ENCODE data around the gene LPIN1. TPM values are rescaled to one million over a fixed set of nuclear protein-coding genes. Genes with fewer than 3 reads are reported as not detected.
"Not testable (repeated sequence)": the region's sequence is repeated elsewhere in the genome, so short reads cannot be mapped to it uniquely, and the experiment has no call there.

LPIN1 gene
- total RNA-seq, 2 donors from 2014 or later = 15.0 to 47.5 TPM

DNA sequence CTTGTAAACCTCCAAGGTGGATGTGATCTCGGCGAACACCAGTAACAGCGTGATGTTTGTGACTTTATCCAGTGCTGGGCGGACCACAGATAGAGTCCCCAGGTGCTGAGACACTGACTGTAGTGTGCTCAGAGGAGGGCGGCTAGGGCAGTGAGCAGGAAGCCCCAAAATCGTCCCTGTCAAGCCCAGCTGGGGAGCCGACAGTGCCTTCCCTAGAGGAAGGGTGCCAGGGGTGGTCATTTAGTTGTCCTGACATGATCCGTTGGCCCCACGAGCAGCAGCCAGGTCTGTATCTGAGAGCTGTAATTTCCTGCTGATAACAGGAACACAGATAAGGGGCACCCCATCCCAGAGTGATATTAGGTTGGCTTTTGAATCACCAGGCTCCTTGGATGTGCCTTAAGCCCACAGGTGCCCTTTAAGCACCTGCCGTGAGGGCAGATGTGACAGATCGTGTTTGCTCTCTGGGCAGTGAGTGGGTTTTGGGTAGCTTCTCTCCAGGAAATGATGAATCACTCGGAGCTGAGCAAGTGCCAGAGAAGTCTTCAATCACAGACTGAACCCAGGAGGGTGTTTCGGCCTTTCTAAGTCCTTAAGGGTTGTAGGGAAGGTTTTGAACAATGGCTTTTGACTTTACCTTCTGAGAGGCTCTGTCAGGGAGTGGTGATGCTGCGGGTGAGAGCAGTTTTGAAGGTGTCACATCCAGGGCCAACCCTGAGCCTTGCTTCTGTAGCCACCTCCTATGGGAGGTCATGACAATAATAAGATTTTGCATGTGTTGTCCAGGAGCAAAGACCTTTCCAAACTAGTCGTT is 7.7 kb downstream of the LPIN1 start:
- 28 to 53% methylated on average over 9 to 15 of the region's 15 CpGs for WGBS, 2 donors
- intact Hi-C loops (cut with DNase I) = no loop called here
- Histone ChIP-seq H3K36me3 (replicated peaks in 1 of 2; ENCODE audit: insufficient read depth in 1 of 2, low read depth in 2 of 2) (no peaks in the 10 kb centered on the region), H3K9me3 (no peaks in the 10 kb centered on the region), H3K27ac (peak overlapping the region; percentile 31 to 90 (median 74)), H3K27me3 (no peaks in the 10 kb centered on the region), H3K4me3 (no peak overlapping the region), H3K4me1 (peaks cover 31% of the 10 kb centered on the region)
- TF ChIP-seq POLR2A (IDR thresholded peaks at IDR 0.05) = no peak
- TF ChIP-seq, protein P1, sequence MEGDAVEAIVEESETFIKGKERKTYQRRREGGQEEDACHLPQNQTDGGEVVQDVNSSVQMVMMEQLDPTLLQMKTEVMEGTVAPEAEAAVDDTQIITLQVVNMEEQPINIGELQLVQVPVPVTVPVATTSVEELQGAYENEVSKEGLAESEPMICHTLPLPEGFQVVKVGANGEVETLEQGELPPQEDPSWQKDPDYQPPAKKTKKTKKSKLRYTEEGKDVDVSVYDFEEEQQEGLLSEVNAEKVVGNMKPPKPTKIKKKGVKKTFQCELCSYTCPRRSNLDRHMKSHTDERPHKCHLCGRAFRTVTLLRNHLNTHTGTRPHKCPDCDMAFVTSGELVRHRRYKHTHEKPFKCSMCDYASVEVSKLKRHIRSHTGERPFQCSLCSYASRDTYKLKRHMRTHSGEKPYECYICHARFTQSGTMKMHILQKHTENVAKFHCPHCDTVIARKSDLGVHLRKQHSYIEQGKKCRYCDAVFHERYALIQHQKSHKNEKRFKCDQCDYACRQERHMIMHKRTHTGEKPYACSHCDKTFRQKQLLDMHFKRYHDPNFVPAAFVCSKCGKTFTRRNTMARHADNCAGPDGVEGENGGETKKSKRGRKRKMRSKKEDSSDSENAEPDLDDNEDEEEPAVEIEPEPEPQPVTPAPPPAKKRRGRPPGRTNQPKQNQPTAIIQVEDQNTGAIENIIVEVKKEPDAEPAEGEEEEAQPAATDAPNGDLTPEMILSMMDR (IDR thresholded peaks at IDR 0.05) = no peak
- DNase-seq (peak in 2 of 4 donors; percentile 35 to 51), ATAC-seq (peak; percentile 39)

DNA sequence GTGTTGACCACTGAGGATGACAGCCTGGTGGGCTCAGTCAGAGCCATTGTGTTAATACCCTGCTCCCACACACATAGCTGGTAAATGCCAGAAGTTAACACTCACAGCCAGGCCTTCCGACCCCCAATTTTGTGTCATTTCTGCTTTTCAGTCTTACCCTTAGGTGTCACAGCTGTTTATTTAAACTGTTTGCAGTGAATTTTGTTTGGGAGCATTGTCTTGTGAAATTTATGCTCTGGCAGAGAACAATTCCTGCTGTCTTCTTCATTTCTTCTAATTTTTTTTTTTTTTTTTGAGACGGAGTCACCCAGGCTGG is 8.2 kb downstream of the LPIN1 start:
- Histone ChIP-seq H3K9me3 (no peaks in the 10 kb centered on the region), H3K27ac (peak overlapping the region in 3 of 4 donors; percentile 69 to 90 (median 80)), H3K27me3 (no peaks in the 10 kb centered on the region), H3K4me1 (peaks cover 31% of the 10 kb centered on the region), H3K36me3 (replicated peaks in 1 of 2; ENCODE audit: insufficient read depth in 1 of 2, low read depth in 2 of 2) (no peaks in the 10 kb centered on the region), H3K4me3 (no peak overlapping the region)
- no peak for ATAC-seq
- no peak for DNase-seq
- intact Hi-C loops (cut with DNase I) = no loop called here
- WGBS, 2 donors = 87 to 90% methylated on average over 2 of the region's 2 CpGs
- TF ChIP-seq POLR2A (IDR thresholded peaks at IDR 0.05) = no peak
- TF ChIP-seq, protein P1 (IDR thresholded peaks at IDR 0.05) = no peak

DNA sequence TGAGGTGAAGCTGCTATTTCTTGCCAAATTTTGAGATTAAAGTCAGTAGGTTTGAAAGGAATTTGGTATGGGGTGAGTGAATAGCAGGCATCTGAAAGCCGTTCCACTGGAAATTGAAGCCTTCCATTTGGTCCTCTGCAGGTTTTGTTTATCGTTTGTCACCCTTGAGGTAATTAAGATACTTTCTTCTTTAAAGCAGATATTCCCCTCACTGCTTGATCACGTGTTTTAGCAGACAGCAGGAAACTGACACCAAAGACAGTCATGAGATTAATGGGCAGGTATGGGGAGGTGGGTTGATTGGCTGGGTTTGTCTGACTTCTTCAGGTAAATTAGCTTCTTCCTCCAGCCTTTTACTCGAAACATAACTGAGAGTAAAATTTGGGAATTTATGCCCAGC is 10.7 kb downstream of the LPIN1 start:
- Histone ChIP-seq H3K4me3 (no peak overlapping the region), H3K36me3 (replicated peaks in 1 of 2; ENCODE audit: insufficient read depth in 1 of 2, low read depth in 2 of 2) (no peaks in the 10 kb centered on the region), H3K4me1 (peaks cover 21% of the 10 kb centered on the region), H3K27ac (no peak overlapping the region), H3K9me3 (no peaks in the 10 kb centered on the region), H3K27me3 (no peaks in the 10 kb centered on the region)
- intact Hi-C loops (cut with DNase I) = no loop called here
- no peak for DNase-seq
- no peak for TF ChIP-seq POLR2A (IDR thresholded peaks at IDR 0.05)
- TF ChIP-seq, protein P1 (IDR thresholded peaks at IDR 0.05) = no peak
- WGBS, 2 donors = 63 to 91% methylated on average over 4 of the region's 4 CpGs
- no peak for ATAC-seq

GRCh38 chr2:11758187-11758586 is 11.8 kb downstream of the LPIN1 start:
- WGBS, 2 donors = 93 to 94% methylated on average over 4 of the region's 4 CpGs
- Histone ChIP-seq H3K4me1 (peaks cover 15% of the 10 kb centered on the region), H3K9me3 (no peaks in the 10 kb centered on the region), H3K27ac (no peak overlapping the region), H3K4me3 (no peak overlapping the region), H3K27me3 (no peaks in the 10 kb centered on the region), H3K36me3 (replicated peaks in 1 of 2; ENCODE audit: insufficient read depth in 1 of 2, low read depth in 2 of 2) (no peaks in the 10 kb centered on the region)
- TF ChIP-seq, protein P1 (IDR thresholded peaks at IDR 0.05) = no peak
- no peak for TF ChIP-seq POLR2A (IDR thresholded peaks at IDR 0.05)
- intact Hi-C loops (cut with DNase I) = no loop called here
- ATAC-seq (no peak), DNase-seq (no peak)

DNA sequence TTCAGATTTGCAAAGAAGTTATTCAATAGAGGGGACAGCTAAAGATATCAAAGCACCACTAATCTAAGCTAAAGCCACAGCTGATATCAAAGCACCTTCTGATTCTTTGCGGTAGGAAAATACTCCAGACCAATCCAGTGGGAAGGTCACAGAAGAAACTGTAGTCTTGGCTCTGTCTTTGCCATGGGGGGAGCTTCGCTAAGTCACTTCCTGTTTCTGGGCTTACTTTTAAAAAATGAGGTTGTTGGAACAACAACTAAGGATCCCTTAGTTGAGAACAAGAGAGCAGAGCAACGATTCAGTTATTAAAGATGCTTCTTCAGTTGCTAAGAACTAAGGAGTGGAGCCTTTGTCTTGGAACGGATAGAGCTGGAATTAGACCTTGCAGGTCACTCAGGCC is 12.2 kb downstream of the LPIN1 start:
- Histone ChIP-seq H3K9me3 (no peaks in the 10 kb centered on the region), H3K4me1 (peaks cover 10% of the 10 kb centered on the region), H3K27ac (no peak overlapping the region), H3K36me3 (replicated peaks in 1 of 2; ENCODE audit: insufficient read depth in 1 of 2, low read depth in 2 of 2) (no peaks in the 10 kb centered on the region), H3K27me3 (no peaks in the 10 kb centered on the region), H3K4me3 (no peak overlapping the region)
- intact Hi-C loops (cut with DNase I) = no loop called here
- TF ChIP-seq POLR2A (IDR thresholded peaks at IDR 0.05) = no peak
- TF ChIP-seq, protein P1 (IDR thresholded peaks at IDR 0.05) = no peak
- ATAC-seq (no peak), DNase-seq (no peak)
- 74 to 84% methylated on average over 4 of the region's 4 CpGs for WGBS, 2 donors

- 90 to 92% methylated on average over 12 to 15 of the region's 32 CpGs for WGBS, 2 donors
- H3K4me3 ChIP-seq; H3K9me3 ChIP-seq; H3K36me3 ChIP-seq (replicated peaks in 1 of 2; ENCODE audit: insufficient read depth in 1 of 2, low read depth in 2 of 2); DNase-seq; H3K4me1 ChIP-seq; H3K27me3 ChIP-seq; intact Hi-C loops (cut with DNase I); ATAC-seq; H3K27ac ChIP-seq: not testable (repeated sequence)
These were observed 12.9 kb downstream of the LPIN1 start for GRCh38 chr2:11759182-11759975.
